Fibroblast of skin of left biceps (primary cell): ENCODE results near the gene BAD.
A peak's percentile ranks its signal among the peaks of the same experiment; 100 is the strongest.
"Not testable (repeated sequence)": the region's sequence is repeated elsewhere in the genome, so short reads cannot be mapped to it uniquely, and the experiment has no call there.

Source experiments
- DNase-seq, 2 experiments: peaks; one replicate each; pipeline ENCODE4 v3.0.0-alpha.2; 2013; ENCODE audit warnings: low read depth in 2 of 2

The BAD gene

DNA sequence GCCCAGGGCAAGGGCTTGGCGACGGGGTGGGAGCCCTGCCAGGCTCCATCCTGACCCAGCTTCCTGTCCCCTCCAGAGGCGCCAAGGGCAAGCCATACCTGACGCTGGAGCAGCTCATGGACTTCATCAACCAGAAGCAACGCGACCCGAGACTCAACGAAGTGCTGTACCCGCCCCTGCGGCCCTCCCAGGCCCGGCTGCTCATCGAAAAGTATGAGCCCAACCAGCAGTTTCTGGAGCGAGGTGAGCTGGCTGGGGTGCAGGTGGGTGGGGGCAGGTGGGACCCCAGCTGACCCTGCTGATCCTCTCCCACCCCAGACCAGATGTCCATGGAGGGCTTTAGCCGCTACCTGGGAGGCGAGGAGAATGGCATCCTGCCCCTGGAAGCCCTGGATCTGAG is 28.2 kb downstream of the BAD start:
- DNase-seq = no peak

- DNase-seq = no peak
These were observed 29.0 kb downstream of the BAD start for GRCh38 chr11:64255135-64256128.

DNA sequence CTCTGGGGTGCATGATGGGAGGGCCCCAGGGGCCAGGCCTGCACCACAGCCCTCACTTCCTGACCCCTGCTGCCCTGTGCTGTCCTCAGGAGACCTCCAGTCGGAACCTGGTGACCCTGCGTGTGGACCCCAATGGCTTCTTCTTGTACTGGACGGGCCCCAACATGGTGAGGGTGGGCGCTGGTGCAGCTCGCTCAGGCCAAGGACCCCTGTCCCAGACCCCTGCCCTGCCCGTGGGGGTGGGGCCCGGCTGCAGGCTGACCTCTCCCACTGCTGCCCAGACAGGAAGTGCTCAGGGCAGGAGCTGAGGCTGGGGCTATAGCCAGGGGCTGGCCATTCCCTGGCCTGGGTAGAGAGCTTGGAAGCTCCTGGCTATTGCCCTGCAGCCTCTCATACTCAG is 30.1 kb downstream of the BAD start:
- DNase-seq = no peak

- DNase-seq = no peak
These were observed 31.0 kb downstream of the BAD start for GRCh38 chr11:64253481-64253880.

- no peak for DNase-seq
These were observed 31.4 kb downstream of the BAD start for GRCh38 chr11:64253043-64253442.

DNA sequence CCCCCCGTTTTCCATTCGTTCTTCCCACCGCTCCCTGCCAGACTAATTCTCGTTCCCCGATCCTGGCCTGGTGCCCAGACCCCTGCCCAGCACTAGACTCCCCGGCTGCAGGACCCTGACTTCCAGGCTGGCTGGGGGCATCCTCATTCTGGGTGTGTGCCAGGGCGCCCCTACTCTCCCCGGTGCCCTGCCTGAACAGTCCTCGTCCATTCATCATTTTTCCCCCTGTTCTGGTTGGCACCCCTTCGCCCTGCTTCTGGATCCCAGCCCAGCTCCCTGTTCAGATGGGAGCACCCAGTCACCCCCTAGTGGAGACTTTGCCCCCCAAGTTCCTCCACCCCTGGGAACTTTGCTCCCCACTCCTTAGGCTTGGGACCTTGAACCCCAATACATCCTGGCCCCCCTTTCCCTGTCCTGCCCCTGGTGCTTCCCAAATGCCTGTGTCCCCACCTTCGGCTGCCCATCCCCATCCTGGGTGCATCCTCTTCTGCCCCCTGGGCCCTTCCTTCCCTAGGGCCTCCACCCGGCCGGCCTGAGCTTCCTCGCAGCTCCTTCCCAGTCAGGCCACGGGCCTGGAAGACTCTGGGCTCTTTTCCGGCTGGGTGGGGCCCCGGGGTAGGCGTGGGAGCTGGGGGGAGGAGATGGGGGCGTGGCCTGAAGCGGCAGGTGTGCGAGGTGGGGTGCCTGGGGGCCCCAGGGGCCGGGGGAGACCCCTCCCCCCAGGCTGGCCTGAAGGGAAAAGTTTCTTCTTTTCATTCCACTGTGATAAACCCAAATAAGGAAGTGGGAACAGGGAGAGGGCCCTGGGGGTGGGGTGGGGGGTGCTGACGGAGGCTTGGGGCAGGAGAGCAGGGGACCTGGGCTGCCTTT is 32.2 kb downstream of the BAD start:
- DNase-seq = no peak

- DNase-seq = no peak
These were observed 32.8 kb downstream of the BAD start for GRCh38 chr11:64251753-64252002.

DNA sequence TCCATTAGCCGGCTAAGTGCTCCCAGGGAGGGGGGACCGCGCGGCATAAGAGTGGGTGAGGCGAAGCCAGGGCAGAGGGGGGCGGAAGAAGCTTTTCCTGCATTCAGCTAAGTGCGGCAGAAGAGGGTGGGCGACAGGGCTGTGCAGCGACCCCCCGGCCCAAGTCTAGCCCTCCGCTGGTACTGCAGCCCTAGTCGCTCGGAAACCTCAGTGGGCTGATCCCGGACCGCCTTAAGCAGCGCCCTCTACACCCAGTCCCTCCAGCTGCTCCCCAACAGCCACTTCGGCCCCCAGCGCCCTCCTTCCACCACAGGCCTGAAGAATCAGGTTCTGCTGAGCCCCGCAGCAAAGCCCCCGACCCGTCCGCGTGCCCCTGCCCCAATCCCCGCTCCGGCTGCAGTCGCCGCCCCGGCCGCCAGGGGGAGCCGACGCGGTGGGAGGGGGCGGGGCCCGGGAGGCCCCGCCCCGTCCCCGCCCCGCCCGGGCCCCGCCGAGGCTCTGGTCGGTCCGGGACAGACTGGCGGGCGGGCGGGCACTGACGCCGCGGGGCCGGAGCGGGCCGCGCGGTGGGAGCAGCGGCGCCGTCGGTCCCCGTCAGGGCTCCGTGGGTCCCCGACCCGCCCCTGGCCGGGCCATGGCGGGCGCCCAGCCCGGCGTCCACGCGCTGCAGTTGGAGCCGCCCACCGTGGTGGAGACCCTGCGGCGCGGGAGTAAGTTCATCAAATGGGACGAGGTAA is 33.3 kb downstream of the BAD start, which contains the start of gene PLCB3:
TSS of gene PLCB3 (plus strand) at position 515 of the 737 bp plus-strand sequence. CDS start at position 635, 120 bp downstream.
- no peak for DNase-seq

GRCh38 chr11:64250415-64251015 is 34.0 kb downstream of the BAD start:
- no peak for DNase-seq

GRCh38 chr11:64249563-64250414 is 34.7 kb downstream of the BAD start:
- DNase-seq = no peak

GRCh38 chr11:64249038-64249437 is 35.4 kb downstream of the BAD start:
- no peak for DNase-seq

DNA sequence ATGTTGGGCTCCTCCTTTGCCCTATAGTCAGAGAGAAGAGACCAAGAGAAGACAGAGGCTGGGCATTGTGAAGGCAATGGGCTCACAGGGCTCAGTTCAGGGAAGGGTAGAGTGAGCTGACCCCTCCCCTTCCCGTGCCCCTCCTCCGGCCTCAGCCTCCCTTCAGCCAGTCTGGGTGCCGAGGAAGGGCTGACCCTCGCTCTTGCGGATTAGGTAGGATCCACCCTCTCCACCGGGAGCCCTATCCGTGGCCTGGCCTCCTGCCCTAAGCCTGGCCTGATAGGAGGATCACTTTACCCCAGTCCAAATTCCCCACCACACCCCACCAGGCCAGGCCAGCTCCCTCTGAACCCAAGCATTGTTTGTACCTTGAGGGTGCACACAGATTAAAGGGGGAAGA is 35.9 kb downstream of the BAD start:
- DNase-seq = no peak

- DNase-seq = no peak
These were observed 36.5 kb downstream of the BAD start for GRCh38 chr11:64247729-64248531.

GRCh38 chr11:64246871-64247728 is 37.4 kb downstream of the BAD start, which contains the start of gene PPP1R14B:
TSS of gene PPP1R14B (minus strand) at chr11:64246943. CDS start at chr11:64246673, 270 bp downstream.
- DNase-seq = peak in 1 of 2 experiments; percentile 47

- not testable (repeated sequence) for DNase-seq
These were observed 37.9 kb downstream of the BAD start for GRCh38 chr11:64246621-64246870.

DNA sequence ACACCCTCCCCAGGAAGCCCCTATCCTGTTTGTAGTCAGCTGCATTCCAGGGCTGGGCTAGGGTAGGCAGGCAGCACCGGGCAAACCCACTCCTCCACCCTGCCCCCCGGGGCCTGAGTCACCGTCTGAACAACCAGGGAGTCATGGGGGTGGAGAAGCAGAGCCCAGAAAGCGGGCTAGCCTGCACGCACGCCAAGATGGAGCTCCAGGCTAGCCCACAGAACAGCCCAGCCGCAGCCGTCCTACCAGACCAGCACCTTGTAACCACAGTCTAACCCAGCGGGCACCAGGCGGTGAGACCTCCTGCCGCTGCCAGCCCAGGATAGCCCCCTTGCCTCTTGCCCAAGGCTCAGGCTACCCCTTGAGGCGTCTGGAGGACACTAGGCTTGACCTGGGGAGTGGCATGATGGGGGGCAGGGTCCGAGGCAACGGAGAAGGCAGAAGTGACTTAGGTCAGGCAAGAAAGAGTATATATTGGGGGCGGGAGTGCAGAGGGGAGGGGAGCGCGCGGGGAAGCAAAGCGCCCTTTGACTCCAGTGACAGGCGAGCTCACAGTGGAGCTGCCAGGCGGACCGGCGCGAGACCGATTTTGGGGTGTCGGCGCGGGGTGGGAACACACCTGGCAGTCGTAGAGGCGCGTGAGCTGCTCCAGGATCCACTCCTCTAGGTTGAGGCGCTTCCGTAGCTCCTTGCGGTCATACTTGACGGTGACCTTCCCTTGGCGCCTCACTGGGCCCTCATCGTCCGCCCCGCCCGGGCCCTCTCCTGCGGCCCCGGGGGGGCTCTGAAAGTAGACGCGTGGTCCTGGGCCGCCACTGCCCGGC is 38.5 kb downstream of the BAD start:
- DNase-seq = peak; percentile 65 to 67

GRCh38 chr11:64245401-64245796 is 39.1 kb downstream of the BAD start:
- DNase-seq = no peak

GRCh38 chr11:64244966-64245365 is 39.5 kb downstream of the BAD start:
- no peak for DNase-seq
